Umbilical cord (tissue), 2 donors: Measurements from ENCODE around the gene MZB1. TPM values are rescaled to one million over a fixed set of nuclear protein-coding genes. Genes with fewer than 3 reads are reported as not detected.
"Not testable (repeated sequence)": the region's sequence is repeated elsewhere in the genome, so short reads cannot be mapped to it uniquely, and the experiment has no call there.

Experiments used
- DNase-seq: peaks from one replicate; pipeline ENCODE4 v3.0.0-alpha.2; 2015; ENCODE audit warnings: low spot score
- total RNA-seq: library from RNA; depleted of rRNA; stranded (reverse); fragments of >200 nt; gene quantifications from one replicate; pipeline ENCODE4 v1.2.3, GENCODE V29; 2014; ENCODE audit warnings: low replicate concordance; ENCODE audit not compliant: insufficient read depth

The MZB1 gene
- total RNA-seq, 1 donor from 2014 or later, result 1.2 TPM

DNA sequence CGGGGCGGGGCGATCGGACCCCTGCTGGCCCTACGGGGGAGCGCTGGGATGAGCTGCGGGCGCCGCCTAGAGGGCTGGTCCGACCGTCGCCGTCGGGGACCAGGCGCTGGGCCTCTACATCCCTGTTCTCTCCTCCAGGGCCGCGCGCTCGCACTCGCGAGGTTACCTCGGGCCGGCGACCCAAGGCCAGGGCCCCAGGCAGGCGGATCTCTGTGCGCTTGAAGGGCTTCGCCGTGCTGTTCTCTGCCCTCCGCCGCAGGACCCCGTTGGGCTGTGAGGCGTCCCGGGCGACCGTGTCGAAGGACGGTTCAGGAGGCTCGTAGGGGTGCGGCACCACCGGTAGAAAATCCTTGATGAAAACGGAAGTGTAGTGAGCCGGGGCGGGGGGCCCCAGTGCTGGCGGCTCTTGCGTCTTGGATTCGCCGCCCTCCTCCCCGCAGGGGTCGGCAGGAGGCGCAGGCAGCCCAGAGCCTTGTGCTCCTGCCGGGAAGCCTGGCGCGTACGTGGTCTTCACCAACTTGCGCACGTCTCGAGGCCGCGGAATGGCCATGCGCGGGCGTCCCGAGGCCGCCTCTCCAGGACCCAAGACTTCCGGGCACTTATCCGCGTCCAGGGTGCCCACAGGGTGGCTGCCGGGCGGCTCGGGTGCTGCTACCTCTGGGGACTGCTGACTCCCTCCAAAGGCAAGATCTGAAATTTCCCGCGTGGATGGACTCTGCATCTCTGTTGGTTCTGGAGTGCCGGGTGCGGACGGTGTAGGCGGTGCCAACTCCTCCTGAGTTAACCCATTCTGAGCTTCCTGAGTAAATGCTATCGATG, 3.2 kb upstream of the MZB1 start:
- DNase-seq, result peak; percentile 62

DNA sequence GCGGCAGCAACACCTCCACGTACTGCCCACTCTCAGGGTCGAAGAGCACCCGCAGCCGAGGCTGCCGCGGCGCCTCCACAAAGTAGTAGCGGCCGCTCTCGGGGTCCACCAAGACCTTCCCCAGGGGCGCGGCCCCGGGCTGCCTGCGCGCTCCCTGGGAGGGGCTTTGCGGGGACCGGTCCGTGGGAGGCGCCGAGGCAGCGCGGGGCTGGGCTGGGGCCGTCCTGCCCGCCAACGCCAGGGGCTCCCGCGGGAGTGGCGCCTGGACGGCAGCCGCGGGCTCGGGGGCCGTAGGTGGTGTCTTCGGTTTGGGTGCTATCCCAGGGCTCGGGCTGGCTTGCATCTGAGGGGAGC, 2.6 kb upstream of the MZB1 start:
- DNase-seq, result no peak

DNA sequence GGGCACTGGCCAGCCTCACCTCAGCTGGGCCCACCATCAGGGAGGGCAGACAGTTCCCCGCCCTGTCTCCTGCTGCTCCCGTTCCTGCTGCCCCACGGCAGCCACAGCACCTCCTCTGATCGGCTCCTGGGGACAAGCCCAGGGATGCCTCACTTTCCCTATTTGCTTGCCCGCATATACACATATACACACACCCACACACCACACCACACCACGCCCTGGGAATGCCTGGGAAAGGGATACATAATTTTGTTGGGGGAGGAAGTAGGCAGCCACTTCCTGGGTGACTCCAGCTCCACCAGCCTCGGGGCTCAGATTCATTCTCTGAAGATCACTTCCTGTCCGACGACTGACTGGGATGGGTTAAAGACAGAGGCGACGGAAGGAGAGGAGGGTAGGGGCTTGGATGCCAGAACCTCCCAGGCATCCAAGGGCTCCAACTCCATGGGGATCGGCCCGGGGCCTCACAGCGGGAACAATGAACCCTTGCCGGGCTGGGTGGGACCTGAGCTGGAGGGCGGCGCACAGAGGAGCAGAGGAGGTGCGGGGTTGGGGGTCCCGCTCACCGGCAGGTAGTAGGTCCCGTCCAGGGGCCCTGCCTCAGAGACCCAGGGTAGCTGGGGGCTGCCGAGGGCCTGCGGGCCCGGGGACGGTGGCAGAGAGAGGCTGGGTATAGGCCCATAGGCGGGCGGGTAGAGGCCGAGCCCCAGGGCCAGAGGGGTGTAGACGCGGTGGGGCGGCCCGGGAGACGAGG, 2.0 kb upstream of the MZB1 start:
- no peak for DNase-seq

DNA sequence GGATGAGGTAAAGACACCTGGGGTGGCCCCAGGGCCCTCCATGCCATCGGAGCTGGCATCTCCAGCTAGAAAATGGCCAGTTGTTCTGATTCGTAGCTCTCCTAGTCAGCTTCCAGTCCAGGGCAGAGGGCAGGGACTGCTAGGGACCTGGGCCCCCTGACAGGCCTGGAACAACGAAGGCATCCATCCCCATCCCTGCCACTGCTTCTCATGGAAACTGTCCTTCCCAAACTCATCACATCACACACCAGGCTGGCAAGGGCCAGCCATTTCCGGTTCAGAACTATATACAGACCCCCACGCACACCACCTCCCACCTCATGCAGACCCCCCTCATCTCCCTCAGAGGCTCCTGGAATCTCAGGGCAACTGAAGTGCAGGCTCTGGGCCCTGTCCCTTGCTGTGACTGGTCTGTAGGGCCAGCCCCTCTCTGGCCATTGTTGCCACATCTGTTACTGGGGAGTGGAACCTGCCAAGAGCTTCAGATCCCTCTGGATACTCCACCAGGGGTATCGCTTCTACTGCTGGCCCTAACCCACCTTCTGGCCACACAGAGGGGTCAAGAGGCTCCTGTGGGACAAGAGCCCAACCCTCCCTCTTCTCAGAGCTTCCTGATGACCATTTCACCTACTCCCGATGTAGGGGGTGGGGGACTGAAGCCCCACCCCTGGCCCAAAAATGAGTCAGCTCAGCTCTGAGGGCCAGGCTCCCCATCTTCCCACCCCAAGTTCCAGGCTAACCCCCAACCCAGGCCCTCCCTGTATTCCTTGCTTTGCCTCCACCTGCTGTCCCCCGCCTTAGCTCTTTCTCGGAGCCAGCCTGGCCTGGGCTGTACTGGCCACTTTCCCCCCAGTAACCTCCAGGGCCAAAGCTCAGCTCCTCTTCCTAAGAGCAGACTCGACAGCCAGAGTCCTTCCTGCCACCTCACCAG, 1.2 kb upstream of the MZB1 start:
- DNase-seq, result no peak

DNA sequence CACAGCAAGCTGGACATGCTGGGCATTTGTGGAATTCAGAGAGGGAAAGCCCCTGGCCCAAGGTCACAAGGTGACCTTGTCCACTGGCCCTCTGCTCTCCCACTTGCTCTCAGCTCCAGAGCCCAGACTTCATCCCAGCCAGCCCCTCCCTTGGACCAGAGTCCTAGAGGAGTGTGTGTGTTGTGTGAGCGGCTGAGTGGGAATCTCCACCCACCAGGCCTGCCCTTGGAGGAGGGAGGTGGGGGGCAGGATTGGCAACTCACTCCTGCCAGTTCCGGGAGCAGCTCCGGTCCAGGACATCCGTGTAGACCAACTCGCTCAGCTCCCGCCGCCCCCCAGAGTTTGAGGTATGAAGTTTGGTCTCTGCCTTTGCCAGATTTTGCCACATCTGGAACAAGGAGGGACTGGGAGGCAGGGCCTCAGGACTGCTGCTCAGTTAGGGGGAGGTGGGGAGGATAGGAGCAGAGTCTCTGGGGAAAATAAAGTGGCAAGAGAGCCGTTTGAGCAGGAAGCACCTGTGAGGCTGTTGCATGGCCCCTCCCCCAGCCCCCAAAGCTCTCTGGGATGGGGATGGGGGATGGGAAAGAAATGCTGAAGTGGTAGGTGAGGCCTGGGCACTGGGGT, 1.4 kb downstream of the MZB1 start:
- DNase-seq, result peak; percentile 64

DNA sequence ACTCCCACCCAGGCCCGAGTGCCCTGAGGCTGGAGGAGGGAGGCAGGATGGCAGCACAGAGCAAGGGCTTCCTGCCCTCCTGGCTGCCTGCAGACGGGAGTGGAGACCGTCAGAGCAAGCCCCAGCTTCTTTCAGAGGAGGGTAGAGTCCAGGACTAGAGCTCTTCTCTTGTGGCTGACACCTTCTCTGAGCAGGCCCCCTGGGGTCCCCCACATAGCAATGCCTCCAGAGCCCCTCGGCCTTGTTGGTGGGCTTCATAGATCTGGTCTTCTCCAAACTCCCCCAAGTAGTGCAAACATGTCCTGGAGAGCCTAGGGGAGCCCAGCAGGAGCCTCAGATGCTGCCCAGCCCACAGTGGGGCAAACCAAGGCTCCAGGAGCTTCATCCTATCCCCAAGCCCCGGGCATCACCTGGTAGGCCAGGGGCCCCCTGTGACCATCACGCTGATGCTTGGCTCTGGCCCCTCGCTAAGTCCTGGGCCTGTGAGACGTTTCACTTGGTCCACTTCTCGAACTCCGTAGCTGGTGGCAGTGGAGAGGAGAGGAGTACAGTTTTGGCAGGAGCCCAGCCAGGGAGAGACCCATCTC, 2.0 kb downstream of the MZB1 start:
- no peak for DNase-seq

DNA sequence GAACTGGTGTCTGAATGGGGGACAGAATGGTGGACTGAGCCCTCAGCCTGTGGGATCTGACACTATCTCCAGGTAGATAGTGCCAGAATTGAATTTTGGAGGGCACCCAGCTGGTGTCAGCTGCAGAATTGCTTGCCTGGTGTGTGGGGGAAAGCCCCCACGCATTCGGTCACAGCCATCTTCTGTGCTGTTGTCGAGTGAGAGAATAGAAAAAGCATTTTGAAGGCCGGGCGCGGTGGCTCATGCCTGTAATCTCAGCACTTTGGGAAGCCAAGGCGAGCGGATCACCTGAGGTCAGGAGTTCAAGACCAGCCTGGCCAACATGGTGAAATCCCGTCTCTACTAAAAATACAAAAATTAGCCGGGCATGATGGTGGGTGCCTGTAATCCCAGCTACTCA, 2.8 kb downstream of the MZB1 start:
- DNase-seq, result not testable (repeated sequence)

DNA sequence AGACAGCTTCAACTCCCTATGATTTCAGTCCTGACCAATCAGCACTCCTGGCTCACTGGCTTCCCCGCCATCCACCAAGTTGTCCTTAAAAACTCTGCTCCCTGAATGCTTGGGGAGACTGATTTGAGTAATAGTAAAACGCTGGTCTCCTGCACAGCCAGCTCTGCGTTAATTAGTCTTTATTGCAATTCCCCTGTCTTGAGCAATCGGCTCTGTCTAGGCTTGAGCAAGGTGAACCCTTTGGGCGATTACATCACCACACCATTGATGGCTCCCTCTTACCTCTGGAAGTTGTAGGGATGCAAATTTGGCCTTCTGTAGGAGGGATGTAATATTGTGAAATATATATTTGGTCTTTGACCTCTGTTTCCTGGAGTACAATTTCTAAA, 3.7 kb downstream of the MZB1 start:
- DNase-seq, result no peak

DNA sequence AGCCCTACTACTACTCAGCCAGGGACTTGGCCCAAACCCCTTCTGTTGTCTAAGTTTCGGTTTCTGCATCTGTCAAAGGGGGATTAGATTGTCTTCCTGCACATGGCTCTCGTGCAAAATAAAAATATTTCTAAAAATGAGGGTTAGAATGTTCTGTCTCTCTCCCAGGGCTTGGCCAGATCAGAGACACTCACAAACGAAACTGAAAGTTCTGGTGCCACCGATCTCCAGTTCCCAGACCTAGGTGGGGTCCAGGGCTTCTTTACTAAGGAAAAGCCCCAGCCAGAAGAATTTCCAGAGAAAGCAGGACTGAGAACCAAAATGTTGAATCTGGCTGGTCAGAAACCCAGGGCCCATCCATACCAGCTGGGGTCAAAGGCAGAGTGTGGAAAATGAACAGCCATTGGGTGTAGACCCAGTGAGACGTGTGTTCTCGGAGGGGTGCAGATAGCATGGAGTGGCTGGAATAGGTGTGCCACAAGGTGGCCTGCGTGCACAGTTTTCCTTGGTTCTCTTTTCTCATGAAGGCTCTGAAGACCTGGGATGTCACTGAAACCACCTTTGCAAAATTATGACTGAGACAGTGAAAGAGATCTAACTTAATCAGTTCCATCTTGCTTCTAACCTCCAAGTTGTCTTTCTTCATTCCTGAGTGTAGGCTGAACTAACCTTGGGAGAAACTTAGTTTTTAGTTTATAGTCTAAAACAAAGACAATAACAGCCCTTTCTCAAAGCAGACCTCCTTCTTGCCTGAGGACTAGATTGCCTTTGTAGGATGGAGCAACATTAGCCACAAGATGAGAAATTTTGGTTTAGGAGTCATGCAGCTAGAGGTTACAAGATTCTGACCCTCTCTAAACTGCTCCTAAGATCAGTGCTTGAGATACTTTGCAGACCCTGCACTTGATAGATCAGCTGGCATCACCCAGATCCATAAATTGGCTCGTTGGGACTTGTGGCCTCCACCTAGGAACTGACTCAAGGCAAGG, 4.4 kb downstream of the MZB1 start:
- DNase-seq, result no peak

DNA sequence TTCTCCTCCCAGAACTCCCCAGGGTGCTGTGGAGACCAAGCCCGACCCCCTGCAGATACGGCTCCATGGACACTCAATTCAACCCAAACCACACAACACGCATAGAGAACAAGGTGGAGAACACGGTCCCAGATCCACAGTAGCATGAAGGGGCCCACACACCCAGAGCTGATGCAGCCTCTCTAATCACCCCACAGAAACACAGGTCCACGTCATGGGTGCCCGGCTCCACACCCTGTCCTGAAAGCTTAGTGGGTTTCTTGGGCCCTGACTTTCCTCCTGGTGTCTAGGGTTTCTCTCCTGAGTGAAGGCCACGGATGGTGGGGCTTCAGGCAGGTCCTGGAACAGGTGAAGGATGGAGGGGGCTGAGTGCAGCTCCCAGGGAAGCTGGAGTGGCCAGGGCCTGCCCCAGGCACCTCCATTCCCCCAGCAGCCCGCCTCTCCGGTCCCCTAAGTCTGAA, 5.1 kb downstream of the MZB1 start:
- no peak for DNase-seq

DNA sequence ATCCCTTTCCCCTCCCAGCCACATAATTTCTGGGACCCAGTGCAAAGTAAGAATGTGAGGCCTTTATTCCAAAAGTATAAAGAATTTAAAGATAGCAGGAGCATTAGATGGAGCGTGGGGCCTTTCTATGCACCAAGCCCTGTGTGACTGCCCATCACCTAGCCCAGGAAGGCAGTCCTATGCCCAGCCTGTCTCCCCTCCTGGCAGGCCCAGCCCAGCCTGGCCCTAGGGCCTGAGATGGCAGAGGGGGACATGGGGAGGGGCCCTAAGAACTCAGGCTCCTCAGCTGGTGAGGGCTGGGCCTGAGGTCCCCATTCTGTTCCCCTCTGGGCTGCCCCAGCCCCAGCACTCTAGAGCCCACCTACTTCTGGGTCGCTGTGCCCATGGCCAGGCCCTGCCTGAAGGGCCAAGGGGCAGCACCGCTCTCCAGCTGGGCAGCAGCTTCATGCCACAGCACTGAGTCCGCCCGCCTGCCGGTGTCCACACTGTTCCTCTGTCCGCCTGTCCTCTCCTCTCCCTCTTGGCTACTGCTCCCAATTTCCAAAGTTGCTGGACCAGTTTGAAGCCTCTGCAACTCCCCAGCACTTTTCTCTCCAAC, 5.6 kb downstream of the MZB1 start:
- no peak for DNase-seq

DNA sequence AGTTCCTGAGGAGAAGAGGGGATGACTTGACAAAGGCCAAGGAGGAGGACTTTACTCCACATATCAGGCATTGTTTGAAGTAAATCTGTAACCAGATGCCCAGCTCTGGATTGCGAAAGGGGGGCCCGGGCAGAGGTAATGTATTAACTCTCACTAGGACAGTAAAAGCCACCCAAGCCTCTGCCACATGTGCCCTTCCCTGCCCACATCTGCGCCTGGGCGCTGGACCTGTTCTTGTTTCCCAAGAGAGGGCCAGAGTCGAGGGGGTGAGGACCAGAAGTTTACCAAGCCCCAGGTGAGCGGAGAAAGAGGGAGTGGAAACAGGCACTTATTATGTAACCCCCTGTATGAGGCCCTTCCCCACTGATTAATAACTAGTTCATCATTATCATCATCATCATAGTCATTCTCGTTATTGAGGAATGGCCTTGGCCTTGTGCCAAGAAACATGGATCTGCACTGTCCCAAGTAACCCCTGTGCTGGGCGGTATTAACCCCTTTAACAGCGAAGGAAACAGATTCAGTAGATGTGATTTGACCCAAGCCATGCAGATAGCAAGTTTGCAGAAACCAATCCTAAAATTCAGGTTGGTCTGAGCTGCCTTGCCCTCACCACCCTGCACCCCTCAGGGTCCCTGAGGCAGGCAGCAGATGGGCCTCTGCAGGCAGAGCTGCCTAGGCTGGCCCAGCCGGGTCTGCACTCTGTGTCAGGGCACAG, 6.3 kb downstream of the MZB1 start, which contains the start of gene SLC23A1:
SLC23A1 (minus strand) TSS at position 23 of the 718 bp plus-strand sequence. CDS start 44 bp downstream, outside the sequence.
- DNase-seq, result no peak

DNA sequence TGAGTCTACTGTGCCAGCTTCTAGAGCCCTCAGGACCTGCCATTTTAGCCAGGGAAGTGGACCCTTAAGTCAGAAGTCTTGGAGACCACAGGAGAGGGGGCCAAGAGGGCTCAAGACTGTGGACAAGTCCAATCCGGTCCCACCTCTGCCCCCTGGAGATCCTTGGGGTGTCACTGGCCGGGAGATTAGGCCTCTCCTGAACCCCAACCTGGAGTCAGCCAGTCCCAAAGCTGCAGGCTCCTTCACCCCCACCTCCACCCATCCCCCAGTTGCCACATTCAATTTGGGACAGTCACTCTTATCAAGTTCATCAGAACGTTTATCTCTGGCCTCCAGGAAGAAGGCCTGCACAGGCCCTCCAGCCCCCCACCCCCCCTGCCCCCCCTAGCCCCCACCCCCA, 6.9 kb downstream of the MZB1 start:
- no peak for DNase-seq

DNA sequence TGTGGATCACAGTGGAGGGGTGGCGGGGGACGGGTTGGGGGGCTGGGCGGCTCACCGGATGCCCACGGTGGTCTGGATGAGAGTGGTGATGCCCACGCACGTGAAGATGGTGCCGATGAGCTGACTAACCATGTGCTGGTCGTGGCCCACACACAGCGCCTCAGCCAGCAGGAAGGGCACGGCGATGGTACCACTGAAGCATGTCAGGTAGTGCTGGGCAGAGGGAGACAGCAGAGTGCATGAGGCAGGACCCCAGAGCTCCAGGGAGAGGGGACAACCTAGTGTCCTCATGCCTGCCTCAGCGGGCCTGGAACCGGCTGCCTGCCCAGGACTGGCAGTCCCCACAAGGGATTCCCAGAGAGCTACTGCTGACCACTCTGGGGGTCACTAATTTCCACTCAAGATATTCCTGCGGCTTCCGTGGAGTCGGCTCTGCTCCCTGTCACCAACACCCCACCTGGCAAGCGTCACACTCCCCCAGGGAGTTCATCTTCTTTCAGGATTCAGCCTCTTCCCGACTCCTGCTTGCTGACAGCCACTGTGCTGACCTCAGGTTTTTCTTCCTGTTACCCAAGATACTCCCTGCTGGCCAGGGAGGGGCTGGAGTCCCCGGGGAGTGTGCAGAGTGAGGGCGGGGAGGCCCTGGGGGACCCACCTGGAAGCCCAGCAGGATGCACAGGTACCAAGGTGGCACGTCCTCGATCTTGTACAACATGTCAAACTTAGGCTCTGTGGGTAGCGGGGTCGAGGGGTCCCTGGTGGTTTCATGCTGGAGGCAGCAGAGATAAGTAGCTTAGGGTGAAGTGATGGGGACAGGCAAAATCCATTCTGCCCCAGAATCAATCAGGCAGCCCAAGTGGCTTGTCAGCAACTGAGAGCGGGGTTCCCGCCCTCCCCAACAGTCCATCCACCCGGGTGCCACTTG, 7.6 kb downstream of the MZB1 start:
- no peak for DNase-seq

DNA sequence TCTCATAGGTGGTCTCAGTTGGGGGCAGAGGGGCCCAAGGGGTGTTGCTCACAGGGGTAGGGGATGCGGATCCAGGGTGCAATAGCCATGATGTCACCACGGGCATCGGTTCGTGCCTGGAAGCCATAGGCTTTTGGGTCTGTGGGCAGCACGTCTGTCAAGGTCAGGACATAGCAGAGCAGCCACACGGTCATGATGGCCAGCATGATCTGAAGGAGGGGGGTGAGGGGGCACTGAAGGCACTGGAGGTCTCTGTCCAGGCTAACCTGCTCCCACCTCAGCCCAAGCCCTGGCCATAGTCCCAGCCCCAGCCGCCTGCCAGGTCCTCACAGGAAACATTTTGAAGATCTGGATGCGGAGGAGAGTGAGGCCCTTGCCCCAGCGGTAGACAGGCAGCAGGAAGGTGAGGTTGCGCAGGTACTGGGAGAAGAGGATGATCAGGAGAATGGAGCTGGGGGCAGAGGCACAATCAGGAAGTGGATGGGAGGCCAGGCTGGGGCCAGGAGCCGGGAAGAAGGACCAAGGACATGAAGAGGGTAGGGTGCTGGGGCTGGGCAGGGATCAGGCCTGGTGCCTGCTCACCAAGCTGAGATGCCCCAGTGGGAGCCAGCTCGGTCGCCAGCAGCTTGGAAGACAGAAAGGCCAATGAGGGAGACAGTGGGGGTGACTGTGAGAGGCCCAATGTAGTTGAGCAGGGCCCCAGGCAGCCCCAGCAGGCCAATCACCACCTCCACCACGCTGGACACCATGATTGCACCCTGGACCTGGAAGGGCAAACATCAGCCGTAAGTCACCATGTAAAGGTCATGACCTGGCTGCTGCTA, 9.9 kb downstream of the MZB1 start:
- DNase-seq, result no peak

DNA sequence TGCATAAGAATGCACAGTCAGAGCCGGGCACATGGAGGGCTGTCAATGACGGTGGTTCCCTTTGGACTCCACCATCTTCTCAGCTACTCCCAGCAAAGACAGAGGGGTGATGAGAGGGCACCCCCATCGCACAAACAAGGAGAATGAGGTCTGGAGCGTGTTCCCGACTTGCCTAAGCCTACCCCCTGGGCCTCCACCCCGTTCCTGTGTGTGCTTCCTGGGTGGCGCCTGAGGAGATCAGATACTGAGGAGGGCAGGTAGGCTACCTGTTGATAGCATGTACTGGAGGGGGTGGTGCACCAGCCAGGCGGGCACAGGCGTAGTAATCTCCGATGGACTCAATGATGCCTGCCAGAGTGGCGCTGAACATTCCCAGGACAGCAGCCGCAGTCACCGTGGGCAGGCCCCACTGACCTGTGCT, 10.8 kb downstream of the MZB1 start:
- no peak for DNase-seq
